NCI-H1105 treated with DMSO at 0.1 percent for 48 hours (cell line): Measurements from ENCODE around the gene FOLH1.
"Not testable (repeated sequence)": the region's sequence is repeated elsewhere in the genome, so short reads cannot be mapped to it uniquely, and the experiment has no call there.

Source experiments
- DNase-seq: peaks from one replicate; lab custom pipeline; 2025; lab: John Stamatoyannopoulos, UW

Gene FOLH1

DNA sequence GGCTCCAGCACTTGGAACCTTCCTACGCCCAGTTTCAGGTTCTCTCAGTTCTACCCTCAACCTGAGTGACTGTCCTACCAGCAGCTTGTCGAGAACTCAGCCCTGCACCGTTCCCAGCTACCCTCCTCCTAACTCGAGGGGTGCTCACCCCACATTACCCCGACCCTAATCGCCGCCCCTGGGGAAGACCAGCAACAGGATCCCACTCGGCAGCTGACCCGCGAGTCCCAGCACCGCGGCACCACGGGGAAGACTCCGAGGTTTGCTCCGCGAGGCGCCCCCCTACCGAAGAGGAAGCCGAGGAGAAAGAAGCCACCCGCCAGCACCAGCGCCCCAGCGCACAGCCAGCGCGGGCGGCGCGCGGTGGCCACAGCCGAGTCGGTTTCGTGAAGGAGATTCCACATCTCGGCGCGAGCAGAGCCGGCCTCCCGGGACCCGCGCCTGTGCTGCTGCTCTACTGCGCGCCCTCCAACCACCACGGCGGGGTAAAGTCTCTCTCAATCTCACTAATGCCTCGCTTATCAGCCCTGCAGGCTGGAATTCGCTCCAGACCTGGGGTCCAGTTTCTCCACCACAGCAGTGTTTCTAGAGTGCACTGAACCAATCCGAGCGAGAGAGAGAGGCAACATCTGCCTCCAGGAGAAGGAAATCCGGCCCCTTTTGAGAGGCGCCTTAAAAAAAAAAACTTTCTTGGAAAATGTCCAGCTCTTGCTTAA, at the start of gene FOLH1:
TSS of gene FOLH1 (minus strand) at position 597 of the 716 bp plus-strand sequence. CDS start at position 404, 193 bp downstream.
- peak; percentile 26 for DNase-seq

GRCh38 chr11:49255148-49255547, 46.7 kb upstream of the FOLH1 start:
- DNase-seq, result not testable (repeated sequence)

- not testable (repeated sequence) for DNase-seq
Measured at GRCh38 chr11:49251212-49251611, 42.8 kb upstream of the FOLH1 start.

GRCh38 chr11:49250398-49251115, 42.2 kb upstream of the FOLH1 start:
- not testable (repeated sequence) for DNase-seq

DNA sequence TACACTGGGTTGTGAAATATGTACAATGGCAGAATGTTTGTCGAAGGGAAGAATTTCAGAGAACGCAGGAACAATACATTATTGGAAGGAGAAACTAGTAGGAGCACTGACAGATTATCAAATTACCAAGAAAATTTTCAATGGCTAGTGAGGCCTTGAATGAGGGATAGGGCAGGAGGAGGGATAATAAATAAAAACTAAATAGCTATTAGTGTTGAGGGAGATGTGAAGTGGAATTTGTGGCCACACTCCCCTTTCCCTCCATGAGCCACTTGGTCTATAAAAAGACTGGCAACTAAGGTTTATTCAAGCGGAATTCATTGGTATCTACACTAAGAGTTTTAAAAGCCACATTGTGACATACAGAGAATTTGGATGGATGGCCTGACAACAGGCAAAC, 41.0 kb upstream of the FOLH1 start:
- DNase-seq, result not testable (repeated sequence)

DNA sequence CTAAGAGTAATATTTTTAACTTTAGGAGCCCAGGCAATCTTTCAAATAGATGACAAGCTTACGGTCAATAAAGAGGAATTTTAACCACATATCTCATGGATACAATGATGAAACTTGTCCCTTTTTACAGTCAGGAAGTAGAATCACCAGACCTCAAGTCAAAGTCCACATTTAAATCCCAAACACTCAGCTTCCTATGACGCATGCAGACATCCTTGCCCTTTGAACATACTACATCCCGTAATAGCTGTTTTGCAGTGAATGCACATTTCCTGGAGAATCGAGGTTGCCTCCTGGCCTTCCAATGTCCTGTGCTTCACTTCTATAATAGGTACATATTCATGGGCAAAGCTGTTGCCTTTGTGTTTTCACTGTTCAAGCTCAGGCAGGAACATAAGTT, 25.3 kb upstream of the FOLH1 start:
- not testable (repeated sequence) for DNase-seq

DNA sequence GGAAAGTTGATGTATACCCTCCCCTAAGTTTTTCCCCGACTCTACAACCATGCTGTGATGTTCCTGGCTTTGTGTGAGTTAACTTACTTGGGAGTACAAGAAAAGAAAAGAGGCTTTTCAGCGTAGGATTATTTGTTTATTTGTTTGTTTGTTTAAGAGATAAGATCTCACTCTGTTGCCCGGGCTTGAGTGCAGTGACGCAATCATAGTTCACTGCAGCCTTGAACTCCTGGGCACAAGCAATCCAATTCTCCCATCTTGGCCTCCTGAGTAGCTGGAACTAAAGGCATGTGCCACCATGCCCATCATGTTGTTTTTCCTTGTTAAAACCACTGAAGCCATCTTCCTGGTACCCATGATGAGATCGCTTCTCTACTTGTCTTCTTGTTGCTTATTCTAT, 24.6 kb upstream of the FOLH1 start:
- not testable (repeated sequence) for DNase-seq

DNA sequence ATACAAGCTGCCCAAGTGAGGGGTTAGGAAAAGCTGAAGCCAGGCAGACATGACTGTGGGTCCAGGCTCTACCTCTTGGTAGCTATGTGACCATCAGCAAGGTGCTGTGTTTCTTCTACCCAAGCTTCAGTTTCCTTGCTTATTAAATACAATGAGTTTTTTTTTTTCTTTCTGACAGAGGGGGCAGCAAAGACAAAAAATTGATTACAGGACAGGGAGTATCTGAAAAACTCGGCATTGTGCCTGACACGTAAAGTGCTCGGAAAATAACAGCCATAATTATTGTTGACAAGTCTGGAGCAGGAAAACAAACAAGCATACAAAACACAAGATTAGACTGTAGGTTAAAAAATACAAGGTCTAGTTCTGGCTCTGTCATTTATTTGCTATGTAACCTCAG, 23.3 kb upstream of the FOLH1 start:
- not testable (repeated sequence) for DNase-seq

GRCh38 chr11:49230534-49230933, 22.1 kb upstream of the FOLH1 start:
- not testable (repeated sequence) for DNase-seq

DNA sequence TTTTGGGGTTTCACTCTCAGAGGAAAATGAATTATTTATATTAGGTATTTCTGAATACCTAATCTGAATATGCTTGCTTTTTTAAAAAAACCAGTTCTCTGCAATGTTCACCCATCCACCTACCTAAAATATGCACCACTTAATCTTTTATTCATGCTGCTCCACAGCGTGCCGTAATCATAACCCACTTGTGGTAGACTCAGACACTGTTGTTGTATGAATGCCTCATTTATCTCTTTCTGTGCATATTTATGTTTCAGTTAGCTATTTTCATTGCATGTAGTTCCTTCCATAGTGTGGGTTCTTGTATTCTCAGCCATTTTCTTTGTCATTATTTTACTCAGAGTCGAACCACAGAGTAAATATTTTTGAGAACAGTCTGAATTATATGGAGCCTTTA, 21.6 kb upstream of the FOLH1 start:
- DNase-seq, result not testable (repeated sequence)

GRCh38 chr11:49229136-49229535, 20.7 kb upstream of the FOLH1 start:
- not testable (repeated sequence) for DNase-seq

DNA sequence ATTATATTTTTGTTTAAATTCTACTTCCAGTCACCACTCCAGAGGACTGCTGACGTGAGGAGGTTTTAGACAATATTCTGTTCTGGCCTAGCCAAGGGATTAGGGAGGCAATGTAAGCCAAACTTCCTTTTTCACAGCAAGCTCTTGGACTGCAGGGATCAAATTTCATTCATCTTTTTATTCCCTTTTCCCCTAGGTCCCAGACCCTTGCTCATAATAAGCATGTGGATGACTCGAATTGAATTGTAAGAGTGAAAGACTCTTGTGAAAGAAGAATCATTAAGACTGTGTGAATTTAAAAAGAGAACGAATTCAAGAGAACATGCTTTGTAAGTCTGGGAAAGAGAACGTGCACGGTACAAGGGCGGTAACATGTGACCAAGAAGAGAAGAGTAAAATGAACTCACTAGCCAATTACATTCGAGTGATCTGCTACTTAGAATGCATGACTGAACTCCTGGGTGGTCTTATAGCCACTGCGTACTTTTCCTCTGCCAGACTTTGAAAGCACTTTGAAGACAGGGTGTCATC, 16.9 kb upstream of the FOLH1 start:
- not testable (repeated sequence) for DNase-seq

DNA sequence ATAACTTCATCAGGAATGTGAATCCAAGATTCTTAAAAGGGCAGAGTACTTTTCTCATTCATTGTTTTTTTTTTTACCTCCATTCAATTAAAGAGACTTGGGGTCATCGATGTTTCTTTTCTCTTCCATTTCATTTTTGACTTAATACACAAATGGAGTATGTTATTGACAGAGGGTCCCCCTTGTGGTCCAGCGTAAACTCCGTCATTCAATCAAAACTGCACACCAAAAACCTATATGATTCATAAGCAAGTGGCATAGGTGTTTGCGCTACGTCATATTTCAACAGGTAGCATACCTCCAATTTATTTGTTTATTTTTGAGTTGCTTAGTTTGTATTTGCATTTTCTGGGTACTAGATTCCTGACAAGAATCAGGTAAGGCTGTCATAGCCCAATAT, 12.7 kb upstream of the FOLH1 start:
- DNase-seq, result no peak

DNA sequence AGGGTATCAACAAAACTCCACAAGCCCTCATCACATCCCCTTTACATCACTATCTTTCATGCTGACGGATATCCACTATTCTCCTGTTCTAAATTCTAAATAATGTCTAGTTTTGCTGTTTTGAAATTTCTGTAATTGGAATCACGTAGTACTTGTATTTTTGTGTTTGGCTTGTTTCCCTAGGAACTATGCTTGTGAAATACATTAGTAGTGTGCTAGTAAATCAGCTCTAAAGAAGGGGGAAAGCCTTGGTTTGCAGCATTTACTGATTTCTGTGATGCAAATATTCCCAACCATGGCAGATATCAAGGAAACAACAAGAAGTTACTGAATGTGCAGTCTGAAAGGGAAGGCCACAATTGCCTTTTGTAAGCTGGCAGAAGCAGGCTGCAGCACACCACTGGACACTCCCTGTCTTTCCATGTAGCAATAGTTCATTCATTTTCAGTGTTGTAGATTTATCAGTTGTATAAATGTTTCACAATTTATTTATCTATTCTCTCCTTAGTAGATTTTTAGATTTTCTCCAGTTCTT, 4.7 kb upstream of the FOLH1 start:
- no peak for DNase-seq

DNA sequence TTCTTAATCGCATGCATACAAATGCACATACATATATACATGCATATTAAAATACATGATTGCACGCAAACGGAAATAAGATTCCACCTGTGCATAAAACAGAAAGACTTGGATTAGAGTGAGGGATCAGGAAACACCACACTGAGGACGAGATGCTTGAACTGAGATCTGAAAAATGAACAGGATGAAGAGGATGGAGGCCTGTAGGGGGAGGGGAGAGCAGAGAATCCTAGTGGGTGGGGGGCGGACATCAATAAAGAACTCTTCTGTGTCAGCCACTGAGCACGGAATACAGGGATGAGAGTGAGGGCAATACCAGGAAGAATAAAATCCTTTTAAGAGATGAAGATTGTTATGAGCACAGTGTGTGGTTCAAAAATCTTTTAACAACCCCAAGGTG, 1.4 kb downstream of the FOLH1 start:
- not testable (repeated sequence) for DNase-seq

DNA sequence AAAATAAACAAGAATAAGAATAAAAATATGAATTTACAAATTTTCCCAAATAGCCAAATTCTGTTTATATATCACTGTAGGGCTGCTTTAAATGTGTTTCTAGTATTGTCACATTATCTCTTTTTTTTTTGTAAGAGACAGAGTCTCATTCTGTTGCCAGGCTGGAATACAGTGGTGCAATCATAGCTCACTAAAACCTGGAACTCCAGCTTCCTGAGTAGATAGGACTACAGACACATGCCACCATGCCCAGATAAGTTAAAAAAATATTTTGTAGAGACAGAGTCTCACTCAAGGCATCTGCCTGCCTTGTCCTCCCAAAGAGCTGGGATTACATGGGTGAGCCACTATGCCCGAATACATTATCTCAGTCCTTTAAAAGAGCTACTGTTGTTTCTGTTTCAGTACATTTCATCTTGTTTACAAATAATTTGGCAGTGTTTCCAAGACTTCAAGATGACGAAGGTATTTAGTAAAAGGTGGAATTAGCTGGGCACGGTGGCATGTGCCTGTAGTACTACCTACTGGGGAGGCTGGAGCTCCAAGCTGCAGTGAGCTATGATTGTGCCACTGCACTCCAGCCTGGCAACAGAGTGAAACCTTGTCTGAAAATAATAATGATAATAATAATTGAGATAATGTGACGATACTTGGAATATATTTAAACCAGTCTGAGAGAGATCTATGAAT, 6.0 kb downstream of the FOLH1 start:
- DNase-seq, result no peak

DNA sequence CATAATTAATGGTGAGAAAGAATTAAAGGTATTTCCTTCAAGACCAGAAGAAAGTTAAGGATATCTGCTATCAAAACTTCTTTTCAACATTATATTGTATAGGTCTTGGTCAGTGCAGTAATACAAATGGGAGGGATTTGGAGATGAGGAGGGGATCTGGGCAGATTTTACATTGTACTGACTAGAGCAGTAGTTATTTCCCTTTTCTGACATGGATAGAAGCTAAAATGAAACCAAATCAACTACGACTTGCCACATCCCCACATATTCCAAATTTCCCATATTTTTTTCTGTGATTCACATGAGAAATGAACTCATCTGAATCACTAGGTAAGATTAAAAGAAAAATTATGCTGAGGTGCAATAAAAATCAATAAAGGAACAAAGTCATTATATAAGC, 11.6 kb downstream of the FOLH1 start:
- not testable (repeated sequence) for DNase-seq

DNA sequence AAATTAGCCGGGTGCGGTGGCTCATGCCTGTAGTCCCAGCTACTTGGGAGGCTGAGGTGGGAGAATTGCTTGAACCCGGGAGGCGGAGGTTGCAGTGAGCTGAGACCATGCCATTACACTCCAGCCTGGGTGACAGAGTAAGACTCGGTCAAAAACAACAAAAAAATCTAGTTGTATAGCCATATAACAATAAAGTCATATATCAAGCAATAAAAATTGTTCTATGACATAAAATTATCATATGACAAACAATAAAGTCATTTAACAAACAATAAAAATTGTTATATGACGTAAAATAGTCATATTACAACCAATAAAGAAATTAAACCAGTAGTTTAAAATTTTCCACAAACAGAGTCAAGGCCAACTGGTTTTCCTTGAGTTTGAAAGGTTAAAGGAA, 12.4 kb downstream of the FOLH1 start:
- not testable (repeated sequence) for DNase-seq

- not testable (repeated sequence) for DNase-seq
Measured at GRCh38 chr11:49190287-49190686, 18.1 kb downstream of the FOLH1 start.

GRCh38 chr11:49186225-49186624, 22.2 kb downstream of the FOLH1 start:
- not testable (repeated sequence) for DNase-seq

GRCh38 chr11:49185597-49185996, 22.8 kb downstream of the FOLH1 start:
- DNase-seq, result not testable (repeated sequence)

GRCh38 chr11:49184756-49185155, 23.6 kb downstream of the FOLH1 start:
- not testable (repeated sequence) for DNase-seq
